H1 (cell line): ENCODE results near the gene CAPS.

Experiments
- CBX5 ChIP-seq: fragments of 300-800, 300-1000 bp; sonication (generic); IDR thresholded peaks from 2 replicates; pipeline ENCODE4 v1.7.1; 2016; ENCODE audit warnings: antibody characterized with exemption, low read length, low read depth
- CHD2 ChIP-seq: IDR thresholded peaks from 2 replicates; pipeline ENCODE4 v1.6.1; 2012; ENCODE audit warnings: low read length, improper control_type of control experiment
- JUND ChIP-seq: IDR thresholded peaks from 2 replicates; pipeline ENCODE4 v1.6.1; 2011; ENCODE audit warnings: mild to moderate bottlenecking, improper control_type of control experiment, low read length
- POLR2A ChIP-seq, 2 experiments: IDR thresholded peaks; 1 replicate in 1 of 2; 2 replicates in 1 of 2; pipeline ENCODE4 v1.6.1; 2011; ENCODE audit warnings: low read depth in 2 of 2, low read length in 2 of 2, mild to moderate bottlenecking in 2 of 2; ENCODE audit errors: control extremely low read depth in 1 of 2
- RFX5 ChIP-seq: IDR thresholded peaks from 2 replicates; pipeline ENCODE4 v1.6.1; 2011; ENCODE audit warnings: low read depth, low read length, improper control_type of control experiment, borderline replicate concordance
- TCF12 ChIP-seq: IDR thresholded peaks from 2 replicates; pipeline ENCODE4 v1.6.1; 2011; ENCODE audit warnings: low read depth, mild to moderate bottlenecking, low read length
- USF2 ChIP-seq: IDR thresholded peaks from 2 replicates; pipeline ENCODE4 v1.6.1; 2011; ENCODE audit warnings: low read length, improper control_type of control experiment
- TF ChIP-seq, protein P1 (sequence below), 3 experiments: IDR thresholded peaks; 1 replicate in 2 of 3; 2 replicates in 1 of 3; pipeline versions ENCODE4 v1.5.1 to v1.6.1; 2011; ENCODE audit warnings: low read length in 3 of 3, mild to moderate bottlenecking in 3 of 3, inconsistent platforms in 2 of 3, low read depth in 1 of 3, moderate library complexity in 1 of 3; ENCODE audit not compliant: insufficient read depth in 1 of 3; ENCODE audit errors: control extremely low read depth in 1 of 3

- TF ChIP-seq, protein P1, sequence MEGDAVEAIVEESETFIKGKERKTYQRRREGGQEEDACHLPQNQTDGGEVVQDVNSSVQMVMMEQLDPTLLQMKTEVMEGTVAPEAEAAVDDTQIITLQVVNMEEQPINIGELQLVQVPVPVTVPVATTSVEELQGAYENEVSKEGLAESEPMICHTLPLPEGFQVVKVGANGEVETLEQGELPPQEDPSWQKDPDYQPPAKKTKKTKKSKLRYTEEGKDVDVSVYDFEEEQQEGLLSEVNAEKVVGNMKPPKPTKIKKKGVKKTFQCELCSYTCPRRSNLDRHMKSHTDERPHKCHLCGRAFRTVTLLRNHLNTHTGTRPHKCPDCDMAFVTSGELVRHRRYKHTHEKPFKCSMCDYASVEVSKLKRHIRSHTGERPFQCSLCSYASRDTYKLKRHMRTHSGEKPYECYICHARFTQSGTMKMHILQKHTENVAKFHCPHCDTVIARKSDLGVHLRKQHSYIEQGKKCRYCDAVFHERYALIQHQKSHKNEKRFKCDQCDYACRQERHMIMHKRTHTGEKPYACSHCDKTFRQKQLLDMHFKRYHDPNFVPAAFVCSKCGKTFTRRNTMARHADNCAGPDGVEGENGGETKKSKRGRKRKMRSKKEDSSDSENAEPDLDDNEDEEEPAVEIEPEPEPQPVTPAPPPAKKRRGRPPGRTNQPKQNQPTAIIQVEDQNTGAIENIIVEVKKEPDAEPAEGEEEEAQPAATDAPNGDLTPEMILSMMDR (IDR thresholded peaks at IDR 0.05; ENCODE audit: control extremely low read depth in 1 of 3, insufficient read depth in 1 of 3, low read depth in 1 of 3, low read length in 3 of 3), result no peak
- TF ChIP-seq TCF12 (no peak), CBX5 (no peak), RFX5 (no peak), USF2 (no peak), POLR2A (IDR thresholded peaks at IDR 0.05; ENCODE audit: control extremely low read depth in 1 of 2, low read depth in 2 of 2, low read length in 2 of 2) (no peak), JUND (no peak), CHD2 (no peak)
These were observed 24.6 kb upstream of the CAPS start for GRCh38 chr19:5889288-5889971.
